ENCODE results near the gene SGSH. TPM values are rescaled to one million over a fixed set of nuclear protein-coding genes. Genes with fewer than 3 reads are reported as not detected.
"Not testable (repeated sequence)": the region's sequence is repeated elsewhere in the genome, so short reads cannot be mapped to it uniquely, and the experiment has no call there.

The SGSH gene
- total RNA-seq, 2 donors from 2014 or later, result 40.4 to 42.5 TPM

- H3K9me3 ChIP-seq (ENCODE audit: control insufficient read depth, low read length), result no peaks in the 10 kb centered on the region
- peaks cover 6% of the 10 kb centered on the region for H3K4me1 Mint-ChIP-seq
- H3K36me3 ChIP-seq (ENCODE audit: control insufficient read depth, insufficient read depth, low read length), result no peaks in the 10 kb centered on the region
- no peak for TF ChIP-seq CTCF (conservative IDR thresholded peaks at IDR 0.05)
- DNase-seq, result no peak
- no peak overlapping the region for H3K4me3 Mint-ChIP-seq
- no peak overlapping the region for H3K27ac Mint-ChIP-seq
- no peaks in the 10 kb centered on the region for H3K27me3 Mint-ChIP-seq (ENCODE audit: insufficient read depth)
- no peaks in the 10 kb centered on the region for H3K4me1 ChIP-seq (ENCODE audit: control insufficient read depth, insufficient read depth, low read length)
- 91 to 98% methylated on average over 13 to 17 of the region's 17 CpGs for WGBS, 2 experiments (ENCODE audit: insufficient coverage in 1 of 2, insufficient read length in 1 of 2)
- no peak overlapping the region for H3K27ac ChIP-seq (ENCODE audit: low read depth, low read length)
- H3K36me3 Mint-ChIP-seq (ENCODE audit: low read depth), result peaks cover 4% of the 10 kb centered on the region
- H3K27me3 ChIP-seq (ENCODE audit: control insufficient read depth, insufficient read depth, low read length, poor library complexity, severe bottlenecking), result no peaks in the 10 kb centered on the region
- no peak overlapping the region for H3K9ac ChIP-seq (ENCODE audit: extremely low read depth, low read length, poor library complexity, severe bottlenecking)
- H3K9me3 Mint-ChIP-seq, result no peaks in the 10 kb centered on the region
- no peak overlapping the region for H3K4me3 ChIP-seq (ENCODE audit: low read length)
These were observed 17.9 kb downstream of the SGSH start for GRCh38 chr17:80202197-80202596.

GRCh38 chr17:80201446-80201845 is 18.7 kb downstream of the SGSH start:
- DNase-seq, result no peak
- Histone ChIP-seq H3K9ac (ENCODE audit: extremely low read depth, low read length, poor library complexity, severe bottlenecking) (no peak overlapping the region), H3K27ac (ENCODE audit: low read depth, low read length) (no peak overlapping the region), H3K9me3 (ENCODE audit: control insufficient read depth, low read length) (no peaks in the 10 kb centered on the region), H3K27me3 (ENCODE audit: control insufficient read depth, insufficient read depth, low read length, poor library complexity, severe bottlenecking) (no peaks in the 10 kb centered on the region), H3K4me1 (ENCODE audit: control insufficient read depth, insufficient read depth, low read length) (no peaks in the 10 kb centered on the region), H3K4me3 (ENCODE audit: low read length) (no peak overlapping the region), H3K36me3 (ENCODE audit: control insufficient read depth, insufficient read depth, low read length) (no peaks in the 10 kb centered on the region)
- no peak overlapping the region for H3K27ac Mint-ChIP-seq
- no peaks in the 10 kb centered on the region for H3K27me3 Mint-ChIP-seq (ENCODE audit: insufficient read depth)
- TF ChIP-seq CTCF (conservative IDR thresholded peaks at IDR 0.05), result no peak
- peaks cover 4% of the 10 kb centered on the region for H3K36me3 Mint-ChIP-seq (ENCODE audit: low read depth)
- peaks cover 6% of the 10 kb centered on the region for H3K4me1 Mint-ChIP-seq
- WGBS, 2 experiments (ENCODE audit: insufficient coverage in 1 of 2, insufficient read length in 1 of 2), result 92 to 95% methylated on average over 14 to 15 of the region's 15 CpGs
- H3K4me3 Mint-ChIP-seq, result no peak overlapping the region
- no peaks in the 10 kb centered on the region for H3K9me3 Mint-ChIP-seq

DNA sequence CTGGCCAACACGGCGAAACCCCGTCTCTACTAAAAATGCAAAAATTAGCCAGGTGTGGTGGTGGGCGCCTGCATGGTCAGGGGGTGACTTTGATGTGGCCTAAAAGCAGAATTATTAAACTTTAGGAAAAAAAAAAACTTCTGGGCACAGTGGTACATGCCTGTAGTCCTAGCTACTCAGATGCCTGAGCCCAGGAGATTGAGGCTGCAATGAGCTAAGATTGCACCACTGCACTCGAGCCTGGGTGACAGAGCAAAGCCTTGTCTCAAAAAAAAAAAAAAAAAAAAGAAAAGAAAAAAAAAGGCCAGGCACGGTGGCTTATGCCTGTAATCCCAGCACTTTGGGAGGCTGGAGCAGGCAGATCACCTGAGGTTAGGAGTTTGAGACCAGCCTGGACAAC is 20.8 kb downstream of the SGSH start:
- H3K4me3 Mint-ChIP-seq; H3K27ac Mint-ChIP-seq; DNase-seq; H3K4me3 ChIP-seq (ENCODE audit: low read length); H3K9ac ChIP-seq (ENCODE audit: extremely low read depth, low read length, poor library complexity, severe bottlenecking); H3K9me3 ChIP-seq (ENCODE audit: control insufficient read depth, low read length); H3K4me1 ChIP-seq (ENCODE audit: control insufficient read depth, insufficient read depth, low read length); H3K27me3 Mint-ChIP-seq (ENCODE audit: insufficient read depth); H3K36me3 Mint-ChIP-seq (ENCODE audit: low read depth); H3K36me3 ChIP-seq (ENCODE audit: control insufficient read depth, insufficient read depth, low read length); H3K4me1 Mint-ChIP-seq; H3K27me3 ChIP-seq (ENCODE audit: control insufficient read depth, insufficient read depth, low read length, poor library complexity, severe bottlenecking); H3K9me3 Mint-ChIP-seq; H3K27ac ChIP-seq (ENCODE audit: low read depth, low read length): not testable (repeated sequence)
- WGBS, 2 experiments (ENCODE audit: insufficient coverage in 1 of 2, insufficient read length in 1 of 2), result 92 to 100% methylated on average over 2 to 6 of the region's 6 CpGs

- Histone ChIP-seq H3K4me3 (ENCODE audit: low read length) (no peak overlapping the region), H3K27me3 (ENCODE audit: control insufficient read depth, insufficient read depth, low read length, poor library complexity, severe bottlenecking) (no peaks in the 10 kb centered on the region), H3K4me1 (ENCODE audit: control insufficient read depth, insufficient read depth, low read length) (no peaks in the 10 kb centered on the region), H3K27ac (ENCODE audit: low read depth, low read length) (no peak overlapping the region), H3K9ac (ENCODE audit: extremely low read depth, low read length, poor library complexity, severe bottlenecking) (no peak overlapping the region), H3K9me3 (ENCODE audit: control insufficient read depth, low read length) (no peaks in the 10 kb centered on the region), H3K36me3 (ENCODE audit: control insufficient read depth, insufficient read depth, low read length) (no peaks in the 10 kb centered on the region)
- no peak overlapping the region for H3K4me3 Mint-ChIP-seq
- H3K27ac Mint-ChIP-seq, result no peak overlapping the region
- no peaks in the 10 kb centered on the region for H3K27me3 Mint-ChIP-seq (ENCODE audit: insufficient read depth)
- no peaks in the 10 kb centered on the region for H3K9me3 Mint-ChIP-seq
- TF ChIP-seq CTCF (conservative IDR thresholded peaks at IDR 0.05), result no peak
- 60 to 89% methylated on average over 2 to 27 of the region's 27 CpGs for WGBS, 2 experiments (ENCODE audit: insufficient coverage in 1 of 2, insufficient read length in 1 of 2)
- DNase-seq, result peak; percentile 78
- peaks cover 6% of the 10 kb centered on the region for H3K4me1 Mint-ChIP-seq
- H3K36me3 Mint-ChIP-seq (ENCODE audit: low read depth), result peaks cover 4% of the 10 kb centered on the region
These were observed 21.9 kb downstream of the SGSH start for GRCh38 chr17:80198144-80198661.
